GM12878 (cell line): Measurements from ENCODE around the gene PSMA2. TPM values are rescaled to one million over a fixed set of nuclear protein-coding genes. Genes with fewer than 3 reads are reported as not detected.

ENCODE experiments used
- ATAC-seq: fragments of 200-7000 bp; cut with Tn5 transposase; 3 replicates; pipeline ENCODE4 v1.9.1; 2020; ENCODE audit warnings: mild to moderate bottlenecking, moderate library complexity
- BruUV-seq: library from RNA; stranded (reverse); fragments of 400-500 nt; replicated peaks from 2 replicates; lab custom pipeline; 2021; lab: Mats Ljungman, UMichigan
- CTCF ChIA-PET: fragments of 300-600 bp; sonication (Branson Sonifier 250); formaldehyde crosslinking; extraction: SDS; loops from one replicate; lab custom pipeline; 2021; ENCODE audit warnings: inconsistent platforms; lab: Yijun Ruan, JAX
- POLR2A ChIA-PET: fragments of 350-600 bp; formaldehyde crosslinking; extraction: SDS; loops from one replicate; lab custom pipeline; 2021; ENCODE audit warnings: inconsistent platforms; lab: Charles Lee
- RAD21 ChIA-PET: fragments of 300-600 bp; sonication (Branson Sonifier 250); formaldehyde crosslinking; loops from one replicate; lab custom pipeline; 2023; ENCODE audit warnings: antibody characterized with exemption; ENCODE audit not compliant: unreplicated experiment; lab: Charles Lee
- SMC1A ChIA-PET: fragments of 300-600 bp; sonication (Branson Sonifier 250); formaldehyde crosslinking; loops from one replicate; lab custom pipeline; 2023; ENCODE audit not compliant: unreplicated experiment, uncharacterized antibody; lab: Charles Lee
- DNase-seq: peaks from one replicate; pipeline ENCODE4 v3.0.0-alpha.2; 2011; ENCODE audit warnings: low read depth, low spot score
- FAIRE-seq: peaks from 3 replicates; lab custom pipeline; 2011; peaks lifted over from hg19 to GRCh38; lab: Jason Lieb, UNC
- H2AFZ ChIP-seq: 2 replicates; pipeline ENCODE4 v1.6.0; 2011; ENCODE audit warnings: low read depth, low read length, control low read depth; ENCODE audit not compliant: control insufficient read depth
- H3K27ac ChIP-seq: 2 replicates; pipeline ENCODE4 v1.5.1; 2011; ENCODE audit warnings: control low read depth; ENCODE audit not compliant: control insufficient read depth, insufficient read depth
- H3K27me3 ChIP-seq, 2 experiments: replicated peaks in 1 of 2; 2 replicates each; pipeline versions ENCODE4 v1.6.0 to v1.6.1; 2011; ENCODE audit warnings: low read length in 1 of 2; ENCODE audit not compliant: control insufficient read depth in 2 of 2, insufficient read depth in 2 of 2
- H3K36me3 ChIP-seq, 2 experiments: 2 replicates each; pipeline ENCODE4 v1.5.1; 2011; ENCODE audit warnings: low read length in 1 of 2; ENCODE audit not compliant: control insufficient read depth in 2 of 2, insufficient read depth in 2 of 2
- H3K4me1 ChIP-seq: 2 replicates; pipeline ENCODE4 v1.6.1; 2011; ENCODE audit warnings: mild to moderate bottlenecking, low read length, moderate library complexity, mixed read lengths; ENCODE audit not compliant: control insufficient read depth, insufficient read depth
- H3K4me2 ChIP-seq: 2 replicates; pipeline ENCODE4 v1.6.0; 2011; ENCODE audit warnings: control low read depth; ENCODE audit not compliant: control insufficient read depth, insufficient read depth
- H3K4me3 ChIP-seq: fragments of 200-600 bp; sonication (generic); 2 replicates; pipeline ENCODE4 v1.5.1; 2016
- H3K79me2 ChIP-seq: 2 replicates; pipeline ENCODE4 v1.6.0; 2011; ENCODE audit warnings: low read length; ENCODE audit not compliant: control insufficient read depth, insufficient read depth
- H3K9ac ChIP-seq: 2 replicates; pipeline ENCODE4 v1.8.0; 2011; ENCODE audit warnings: low read length, control low read depth, mixed read lengths; ENCODE audit not compliant: control insufficient read depth, insufficient read depth
- H3K9me3 ChIP-seq: replicated peaks from 3 replicates; pipeline ENCODE4 v1.5.1; 2011; ENCODE audit warnings: mild to moderate bottlenecking, low read length; ENCODE audit not compliant: control insufficient read depth, insufficient read depth
- H4K20me1 ChIP-seq: 2 replicates; pipeline ENCODE4 v1.6.0; 2011; ENCODE audit not compliant: control insufficient read depth, insufficient read depth
- BRCA1 ChIP-seq: IDR thresholded peaks from 2 replicates; pipeline ENCODE4 v1.6.1; 2011; ENCODE audit warnings: low read depth, low read length, improper control_type of control experiment
- CREB1 ChIP-seq: IDR thresholded peaks from 2 replicates; pipeline ENCODE4 v1.6.1; 2012; ENCODE audit warnings: low read depth, mild to moderate bottlenecking, inconsistent platforms
- CUX1 ChIP-seq: IDR thresholded peaks from 2 replicates; pipeline ENCODE4 v1.6.1; 2012; ENCODE audit warnings: improper control_type of control experiment, low read depth, low read length; ENCODE audit not compliant: insufficient replicate concordance
- DPF2 ChIP-seq: fragments of 450-650 bp; IDR thresholded peaks from 2 replicates; pipeline ENCODE4 v1.6.1; 2017; ENCODE audit warnings: mild to moderate bottlenecking
- IRF3 ChIP-seq: fragments of 450-650 bp; IDR thresholded peaks from 2 replicates; pipeline ENCODE4 v1.6.1; 2014; ENCODE audit warnings: mild to moderate bottlenecking
- NFIC ChIP-seq: IDR thresholded peaks from 2 replicates; pipeline ENCODE4 v1.6.1; 2012; ENCODE audit warnings: low read depth, mild to moderate bottlenecking, inconsistent platforms, low read length, moderate library complexity
- RELA ChIP-seq: fragments of 450-650 bp; IDR thresholded peaks from 2 replicates; pipeline ENCODE4 v1.8.0; 2014; ENCODE audit warnings: borderline replicate concordance; ENCODE audit not compliant: partially characterized antibody
- ZNF207 ChIP-seq: fragments of 450-650 bp; IDR thresholded peaks from 2 replicates; pipeline ENCODE4 v1.6.1; 2014; ENCODE audit warnings: antibody characterized with exemption, mild to moderate bottlenecking, borderline replicate concordance
- ZNF217 ChIP-seq: fragments of 450-650 bp; IDR thresholded peaks from 2 replicates; pipeline ENCODE4 v1.6.1; 2017; ENCODE audit warnings: antibody characterized with exemption, mild to moderate bottlenecking
- ZNF622 ChIP-seq: fragments of 450-650 bp; IDR thresholded peaks from 2 replicates; pipeline ENCODE4 v1.6.1; 2017; ENCODE audit warnings: mild to moderate bottlenecking, inconsistent platforms
- ZSCAN29 ChIP-seq: fragments of 450-650 bp; IDR thresholded peaks from 2 replicates; pipeline ENCODE4 v1.6.1; 2017; ENCODE audit warnings: mild to moderate bottlenecking, moderate library complexity
- WGBS: methylation state at CpG from one replicate; pipeline ENCODE4 v1.1.6; 2016; ENCODE audit warnings: low lambda C conversion rate; ENCODE audit not compliant: insufficient replicate concordance, insufficient coverage; ENCODE audit errors: missing lambda C conversion rate; 5-methylcytosine and 5-hydroxymethylcytosine counted together
- in situ Hi-C: fragments of 300-500 bp; cut with MboI; formaldehyde crosslinking; loops from 9 replicates; pipeline ENCODE4 v1.14.3; 2018; ENCODE audit warnings: mixed read lengths
- intact Hi-C: fragments of 100-400 bp; cut with micrococcal nuclease; formaldehyde crosslinking; loops from one replicate; pipeline ENCODE4 v1.14.2; 2022; ENCODE audit not compliant: unreplicated experiment
- polyA plus RNA-seq, 11 experiments: library from polyadenylated mRNA; depleted of rRNA in 4 of 11; unstranded in 6 of 11; stranded (reverse) in 5 of 11; fragments of >200 nt; fragmentation: Nextera tagmentation in 4 of 11; fragmentation: Illumina TruSeq in 1 of 11; extraction: Ambion mirVana in 4 of 11; extraction: Trizol in 1 of 11; gene quantifications; 1 replicate in 1 of 11; 2 replicates in 10 of 11; pipeline versions ENCODE4 v1.2.1 to v1.2.3, GENCODE V29; 2011 to 2016; ENCODE audit warnings: inconsistent platforms in 2 of 11, missing spikeins in 2 of 11, low read depth in 1 of 11
- total RNA-seq, 4 experiments: library from RNA; depleted of rRNA in 3 of 4; stranded (reverse); fragments of >200 nt in 3 of 4; fragmentation: Illumina TruSeq in 1 of 4; extraction: Trizol in 1 of 4; gene quantifications; 2 replicates each; pipeline versions ENCODE4 v1.2.1 to v1.2.3, GENCODE V29; 2013 to 2021

The PSMA2 gene
- total and polyA plus RNA-seq, 10 of the 15 experiments (the other 5 are each of a cell fraction or from before 2014, with no cell fraction given) = 129 to 1,223 (median 317) TPM

GRCh38 chr7:42915356-42915755 lies 16.6 kb downstream of the PSMA2 start:
- DNase-seq (no peak), ATAC-seq (no peak), FAIRE-seq (no peak)
- no peaks in the 10 kb centered on the region for H3K27me3 ChIP-seq
- H3K27ac ChIP-seq = no peak overlapping the region
- H3K4me1 ChIP-seq = peaks cover 15% of the 10 kb centered on the region
- no peak overlapping the region for H3K4me2 ChIP-seq
- ChIA-PET CTCF (interaction anchor here (1.5 to 2.0 kb wide), 3 partner anchors 9 to 346 kb away, joined by 3 to 6 read pairs (median 5); no protein-coding TSS in a partner anchor), RAD21 (no interaction called here), POLR2A (interaction anchor here (0.6 to 1.9 kb wide), 3 partner anchors 9 to 925 kb away, joined by 3 to 5 read pairs (median 5); partner anchors contain the start of genes MRPL32 and PSMA2), SMC1A (interaction anchor here (1.2 to 6.1 kb wide), 4 partner anchors 10 to 26 kb away, joined by 3 to 34 read pairs (median 19); partner anchors contain the start of genes MRPL32 and PSMA2)
- 0% methylated on average over 1 of the region's 1 CpG for whole genome bisulfite sequencing
- H3K9me3 ChIP-seq = no peaks in the 10 kb centered on the region
- BruUV-seq = no TSS peak
- H4K20me1 ChIP-seq = no peaks in the 10 kb centered on the region
- H2AFZ ChIP-seq = no peak overlapping the region
- TF ChIP-seq BRCA1 (no peak), NFIC (no peak), CUX1 (no peak), ZNF217 (no peak), DPF2 (no peak), ZNF207 (no peak), IRF3 (no peak), RELA (no peak), CREB1 (no peak), ZNF622 (no peak), ZSCAN29 (no peak)
- intact Hi-C loops = no loop called here
- no peak overlapping the region for H3K4me3 ChIP-seq
- peaks cover 2% of the 10 kb centered on the region; the same call in 1 of the 2 replicates for H3K79me2 ChIP-seq
- peaks cover 7 to 10% of the 10 kb centered on the region in 2 experiments for H3K36me3 ChIP-seq
- in situ Hi-C loops = no loop called here
- H3K9ac ChIP-seq = no peak overlapping the region
